ENCODE measurements around the gene DPP6. TPM values are rescaled to one million over a fixed set of nuclear protein-coding genes. Genes with fewer than 3 reads are reported as not detected.

The DPP6 gene
- total and polyA plus RNA-seq, 10 donors, result 0.11 to 8.7 (median 3.0) TPM

DNA sequence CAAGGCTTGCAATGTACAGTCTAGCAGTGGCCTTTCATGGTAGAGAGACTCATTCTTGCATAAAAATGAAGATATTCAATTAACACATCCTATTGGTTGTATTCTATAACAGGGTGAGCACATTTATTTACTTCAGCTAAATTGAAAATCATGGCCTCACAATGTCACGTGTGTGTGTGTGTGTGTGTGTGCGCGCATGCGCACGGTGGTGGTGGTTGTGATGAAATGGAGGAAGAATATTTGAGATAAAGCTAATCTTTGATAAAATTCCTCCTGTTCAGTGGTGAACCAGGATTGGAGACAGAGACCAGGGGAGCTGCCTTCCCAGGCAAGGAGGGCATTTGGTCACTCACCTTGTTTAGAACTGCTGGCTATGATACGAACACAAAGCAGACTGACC is 199.8 kb downstream of the DPP6 start:
- WGBS, 5 donors, result 72 to 91% (median 81%) methylated on average over 6 of the region's 6 CpGs
- TF ChIP-seq, protein P1, sequence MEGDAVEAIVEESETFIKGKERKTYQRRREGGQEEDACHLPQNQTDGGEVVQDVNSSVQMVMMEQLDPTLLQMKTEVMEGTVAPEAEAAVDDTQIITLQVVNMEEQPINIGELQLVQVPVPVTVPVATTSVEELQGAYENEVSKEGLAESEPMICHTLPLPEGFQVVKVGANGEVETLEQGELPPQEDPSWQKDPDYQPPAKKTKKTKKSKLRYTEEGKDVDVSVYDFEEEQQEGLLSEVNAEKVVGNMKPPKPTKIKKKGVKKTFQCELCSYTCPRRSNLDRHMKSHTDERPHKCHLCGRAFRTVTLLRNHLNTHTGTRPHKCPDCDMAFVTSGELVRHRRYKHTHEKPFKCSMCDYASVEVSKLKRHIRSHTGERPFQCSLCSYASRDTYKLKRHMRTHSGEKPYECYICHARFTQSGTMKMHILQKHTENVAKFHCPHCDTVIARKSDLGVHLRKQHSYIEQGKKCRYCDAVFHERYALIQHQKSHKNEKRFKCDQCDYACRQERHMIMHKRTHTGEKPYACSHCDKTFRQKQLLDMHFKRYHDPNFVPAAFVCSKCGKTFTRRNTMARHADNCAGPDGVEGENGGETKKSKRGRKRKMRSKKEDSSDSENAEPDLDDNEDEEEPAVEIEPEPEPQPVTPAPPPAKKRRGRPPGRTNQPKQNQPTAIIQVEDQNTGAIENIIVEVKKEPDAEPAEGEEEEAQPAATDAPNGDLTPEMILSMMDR (IDR thresholded peaks at IDR 0.05 in 8 of 11, conservative IDR thresholded peaks at IDR 0.05 in 3 of 11), result no peak
- TF ChIP-seq POLR2AphosphoS5 (IDR thresholded peaks at IDR 0.05) (no peak), POLR2A (IDR thresholded peaks at IDR 0.05) (no peak)

DNA sequence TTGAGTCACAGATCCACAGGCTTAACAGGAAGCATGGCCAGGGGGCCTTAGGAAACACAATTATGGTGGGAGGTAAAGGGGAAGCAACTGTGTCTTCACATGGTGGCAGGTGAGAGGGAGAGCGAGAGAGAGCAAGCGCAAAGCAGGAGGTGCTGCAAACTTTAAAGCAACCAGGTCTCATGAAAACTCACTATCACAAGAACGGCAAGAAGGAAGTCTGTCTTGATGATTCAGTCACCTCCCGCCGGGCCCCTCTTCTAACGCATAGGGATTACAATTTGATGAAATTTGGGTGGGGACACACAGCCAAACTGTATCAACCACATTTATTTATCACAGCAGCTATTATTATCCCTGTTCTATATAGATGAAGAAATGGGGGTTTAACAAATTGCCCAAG is 201.6 kb downstream of the DPP6 start:
- peaks cover 0 to 15% (median 0%) of the 10 kb centered on the region in 8 donors for H3K9me3 ChIP-seq
- H3K36me3 ChIP-seq, result no peaks in the 10 kb centered on the region
- H3K27ac ChIP-seq, result no peak overlapping the region
- no peak overlapping the region for H3K4me3 ChIP-seq
- no peaks in the 10 kb centered on the region for H3K4me1 ChIP-seq
- H3K27me3 ChIP-seq (replicated peaks in 1 of 7), result no peaks in the 10 kb centered on the region
- intact Hi-C loops (cut with DNase I; ENCODE audit: low total_unique reads), result no loop called here
- TF ChIP-seq POLR2AphosphoS5 (IDR thresholded peaks at IDR 0.05) (no peak), POLR2A (IDR thresholded peaks at IDR 0.05) (no peak)
- TF ChIP-seq, protein P1 (IDR thresholded peaks at IDR 0.05 in 8 of 11, conservative IDR thresholded peaks at IDR 0.05 in 3 of 11), result no peak
- DNase-seq, result no peak
- WGBS, 5 donors, result 63 to 72% (median 66%) methylated on average over 6 of the region's 6 CpGs

More for the DNA sequence above, 199.8 kb downstream of the DPP6 start:
- DNase-seq, result no peak
- Histone ChIP-seq H3K36me3 (no peaks in the 10 kb centered on the region), H3K4me1 (no peaks in the 10 kb centered on the region), H3K4me3 (no peak overlapping the region), H3K27me3 (replicated peaks in 1 of 7) (no peaks in the 10 kb centered on the region), H3K9me3 (peaks cover 0 to 15% (median 0%) of the 10 kb centered on the region in 8 donors), H3K27ac (no peak overlapping the region)
- intact Hi-C loops (cut with DNase I; ENCODE audit: low total_unique reads), result no loop called here

DNA sequence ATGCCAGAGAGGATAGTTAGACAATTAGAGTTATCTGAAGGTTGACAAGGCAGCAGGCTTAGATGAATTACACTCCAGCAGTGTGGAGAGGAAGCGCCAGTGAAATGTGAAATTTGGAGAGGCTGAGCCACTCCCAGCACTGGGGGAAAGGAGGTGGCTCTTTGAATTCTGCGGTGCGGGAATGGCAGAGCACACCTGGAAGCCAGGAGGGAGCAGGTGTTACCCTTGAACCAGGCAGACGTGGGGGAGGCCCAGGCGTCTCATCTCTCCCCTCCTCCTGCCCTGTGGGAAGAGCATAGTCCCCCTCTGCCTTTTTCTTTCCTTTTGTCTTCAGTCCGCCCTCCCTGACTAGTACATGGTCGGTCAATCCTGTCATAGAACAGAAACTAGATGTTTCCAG is 203.1 kb downstream of the DPP6 start:
- H3K36me3 ChIP-seq, result no peaks in the 10 kb centered on the region
- WGBS, 5 donors, result 24 to 40% (median 32%) methylated on average over 7 of the region's 7 CpGs
- H3K4me3 ChIP-seq, result no peak overlapping the region
- intact Hi-C loops (cut with DNase I; ENCODE audit: low total_unique reads), result no loop called here
- TF ChIP-seq POLR2AphosphoS5 (IDR thresholded peaks at IDR 0.05) (no peak), POLR2A (IDR thresholded peaks at IDR 0.05) (no peak)
- TF ChIP-seq, protein P1 (IDR thresholded peaks at IDR 0.05 in 8 of 11, conservative IDR thresholded peaks at IDR 0.05 in 3 of 11), result no peak
- no peaks in the 10 kb centered on the region for H3K27me3 ChIP-seq (replicated peaks in 1 of 7)
- H3K9me3 ChIP-seq, result peaks cover 0 to 19% (median 1%) of the 10 kb centered on the region in 8 donors
- DNase-seq, result no peak
- no peak overlapping the region for H3K27ac ChIP-seq
- H3K4me1 ChIP-seq, result no peaks in the 10 kb centered on the region

DNA sequence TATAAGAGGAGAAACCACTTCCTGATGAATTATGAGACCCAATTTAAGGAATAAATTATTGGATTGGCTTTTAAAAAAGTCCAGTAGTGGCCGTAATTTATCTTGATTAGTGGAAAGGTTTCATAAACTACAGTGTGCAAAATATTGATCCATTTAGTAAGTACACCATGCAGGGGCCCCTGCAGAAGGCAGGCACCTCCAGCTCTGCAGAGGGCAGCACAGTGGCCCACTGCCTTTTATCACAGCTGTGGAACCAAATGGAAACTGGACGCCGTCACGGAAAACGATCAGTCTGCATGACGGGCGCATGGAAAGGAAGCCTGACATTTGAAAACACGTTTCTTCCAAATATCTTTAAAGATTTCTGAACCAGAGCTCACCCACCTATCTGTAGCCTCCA is 204.0 kb downstream of the DPP6 start:
- Histone ChIP-seq H3K4me3 (no peak overlapping the region), H3K27ac (no peak overlapping the region), H3K4me1 (no peaks in the 10 kb centered on the region), H3K27me3 (replicated peaks in 1 of 7) (no peaks in the 10 kb centered on the region), H3K36me3 (no peaks in the 10 kb centered on the region), H3K9me3 (peaks cover 0 to 12% (median 3%) of the 10 kb centered on the region in 8 donors)
- 83 to 88% (median 88%) methylated on average over 8 of the region's 8 CpGs for whole genome bisulfite sequencing, 5 donors
- TF ChIP-seq POLR2A (IDR thresholded peaks at IDR 0.05), result no peak
- DNase-seq, result no peak
- intact Hi-C loops (cut with DNase I; ENCODE audit: low total_unique reads), result no loop called here

DNA sequence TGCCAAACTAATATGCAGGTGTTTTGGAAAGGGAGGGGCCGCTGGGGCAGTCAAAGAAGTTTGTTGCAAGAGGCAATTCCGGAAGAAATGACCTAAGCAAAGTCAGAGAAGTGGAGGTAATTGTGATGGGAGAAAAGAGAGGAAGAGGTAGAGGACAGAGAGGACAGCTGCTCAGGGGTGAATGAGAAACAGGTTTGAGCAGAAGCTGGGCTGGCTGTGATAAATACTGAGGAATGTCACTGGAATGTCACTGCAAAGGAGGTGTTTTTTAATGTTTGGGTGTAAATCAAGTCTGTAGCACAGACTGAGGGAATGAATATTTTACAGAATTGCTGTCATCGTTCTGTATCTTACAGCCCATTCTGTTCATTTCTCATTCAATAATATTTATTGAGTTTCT is 207.2 kb downstream of the DPP6 start:
- Histone ChIP-seq H3K27ac (no peak overlapping the region), H3K9me3 (peaks cover 0 to 15% (median 3%) of the 10 kb centered on the region in 8 donors), H3K27me3 (replicated peaks in 1 of 7) (no peaks in the 10 kb centered on the region), H3K4me1 (no peaks in the 10 kb centered on the region), H3K4me3 (no peak overlapping the region), H3K36me3 (no peaks in the 10 kb centered on the region)
- DNase-seq, result no peak
- TF ChIP-seq, protein P1 (IDR thresholded peaks at IDR 0.05 in 8 of 11, conservative IDR thresholded peaks at IDR 0.05 in 3 of 11), result no peak
- TF ChIP-seq POLR2A (IDR thresholded peaks at IDR 0.05) (no peak), POLR2AphosphoS5 (IDR thresholded peaks at IDR 0.05) (no peak)
- WGBS, 5 donors, result 65 to 82% (median 68%) methylated on average over 3 of the region's 3 CpGs
- intact Hi-C loops (cut with DNase I; ENCODE audit: low total_unique reads), result no loop called here
